PFSK-1 (cell line): ENCODE data around the gene CHST11.
A peak's percentile ranks its signal among the peaks of the same experiment; 100 is the strongest.

Source experiments
- FOXP2 ChIP-seq: optimal IDR thresholded peaks from 2 replicates; pipeline ENCODE3; 2011; ENCODE audit warnings: borderline replicate concordance, control low read depth, inconsistent platforms; ENCODE audit not compliant: insufficient read depth; ENCODE audit errors: extremely low read length, extremely low read depth
- POLR2AphosphoS5 ChIP-seq: IDR thresholded peaks from 2 replicates; pipeline ENCODE4 v1.6.1; 2012; ENCODE audit warnings: low read depth, mild to moderate bottlenecking, control low read depth, low read length, moderate library complexity
- SIN3A ChIP-seq: IDR thresholded peaks from 2 replicates; pipeline ENCODE4 v1.6.1; 2012; ENCODE audit warnings: mild to moderate bottlenecking, low read length, moderate library complexity, borderline replicate concordance; ENCODE audit not compliant: insufficient read depth
- TAF1 ChIP-seq: IDR thresholded peaks from 2 replicates; pipeline ENCODE4 v1.6.1; 2012; ENCODE audit warnings: low read length, control low read depth, borderline replicate concordance; ENCODE audit not compliant: insufficient read depth
- TF ChIP-seq, protein P1 (sequence below), 2 experiments: IDR thresholded peaks; 2 replicates each; pipeline versions ENCODE4 v1.6.1 to v1.8.0; 2011 to 2012; ENCODE audit warnings: low read depth in 2 of 2, low read length in 2 of 2, control low read depth in 1 of 2, inconsistent platforms in 1 of 2, mild to moderate bottlenecking in 1 of 2, moderate library complexity in 1 of 2; ENCODE audit not compliant: insufficient read depth in 1 of 2

The CHST11 gene

GRCh38 chr12:104422441-104422840, 34.3 kb upstream of the CHST11 start:
- TF ChIP-seq, protein P1, sequence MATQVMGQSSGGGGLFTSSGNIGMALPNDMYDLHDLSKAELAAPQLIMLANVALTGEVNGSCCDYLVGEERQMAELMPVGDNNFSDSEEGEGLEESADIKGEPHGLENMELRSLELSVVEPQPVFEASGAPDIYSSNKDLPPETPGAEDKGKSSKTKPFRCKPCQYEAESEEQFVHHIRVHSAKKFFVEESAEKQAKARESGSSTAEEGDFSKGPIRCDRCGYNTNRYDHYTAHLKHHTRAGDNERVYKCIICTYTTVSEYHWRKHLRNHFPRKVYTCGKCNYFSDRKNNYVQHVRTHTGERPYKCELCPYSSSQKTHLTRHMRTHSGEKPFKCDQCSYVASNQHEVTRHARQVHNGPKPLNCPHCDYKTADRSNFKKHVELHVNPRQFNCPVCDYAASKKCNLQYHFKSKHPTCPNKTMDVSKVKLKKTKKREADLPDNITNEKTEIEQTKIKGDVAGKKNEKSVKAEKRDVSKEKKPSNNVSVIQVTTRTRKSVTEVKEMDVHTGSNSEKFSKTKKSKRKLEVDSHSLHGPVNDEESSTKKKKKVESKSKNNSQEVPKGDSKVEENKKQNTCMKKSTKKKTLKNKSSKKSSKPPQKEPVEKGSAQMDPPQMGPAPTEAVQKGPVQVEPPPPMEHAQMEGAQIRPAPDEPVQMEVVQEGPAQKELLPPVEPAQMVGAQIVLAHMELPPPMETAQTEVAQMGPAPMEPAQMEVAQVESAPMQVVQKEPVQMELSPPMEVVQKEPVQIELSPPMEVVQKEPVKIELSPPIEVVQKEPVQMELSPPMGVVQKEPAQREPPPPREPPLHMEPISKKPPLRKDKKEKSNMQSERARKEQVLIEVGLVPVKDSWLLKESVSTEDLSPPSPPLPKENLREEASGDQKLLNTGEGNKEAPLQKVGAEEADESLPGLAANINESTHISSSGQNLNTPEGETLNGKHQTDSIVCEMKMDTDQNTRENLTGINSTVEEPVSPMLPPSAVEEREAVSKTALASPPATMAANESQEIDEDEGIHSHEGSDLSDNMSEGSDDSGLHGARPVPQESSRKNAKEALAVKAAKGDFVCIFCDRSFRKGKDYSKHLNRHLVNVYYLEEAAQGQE (IDR thresholded peaks at IDR 0.05; ENCODE audit: insufficient read depth in 1 of 2, low read depth in 2 of 2, low read length in 2 of 2) = no peak
- TF ChIP-seq TAF1 (no peak), FOXP2 (no peak), SIN3A (no peak), POLR2AphosphoS5 (no peak)

GRCh38 chr12:104423273-104423672, 33.5 kb upstream of the CHST11 start:
- TF ChIP-seq, protein P1 (IDR thresholded peaks at IDR 0.05; ENCODE audit: insufficient read depth in 1 of 2, low read depth in 2 of 2, low read length in 2 of 2) = no peak
- no peak for TF ChIP-seq TAF1
- no peak for TF ChIP-seq FOXP2
- TF ChIP-seq POLR2AphosphoS5 = no peak
- TF ChIP-seq SIN3A = no peak

- no peak for TF ChIP-seq FOXP2
- TF ChIP-seq SIN3A = no peak
- TF ChIP-seq, protein P1 (IDR thresholded peaks at IDR 0.05; ENCODE audit: insufficient read depth in 1 of 2, low read depth in 2 of 2, low read length in 2 of 2) = no peak
- TF ChIP-seq POLR2AphosphoS5 = no peak
- TF ChIP-seq TAF1 = no peak
Observed at GRCh38 chr12:104423809-104424208, 32.9 kb upstream of the CHST11 start.

GRCh38 chr12:104424955-104425354, 31.8 kb upstream of the CHST11 start:
- no peak for TF ChIP-seq POLR2AphosphoS5
- TF ChIP-seq SIN3A = no peak
- TF ChIP-seq, protein P1 (IDR thresholded peaks at IDR 0.05; ENCODE audit: insufficient read depth in 1 of 2, low read depth in 2 of 2, low read length in 2 of 2) = 0 out of 4 replicates have a peak, but pooled peaks of 1 of the 2 experiments have one; percentile 31
- TF ChIP-seq TAF1 = no peak

- no peak for TF ChIP-seq SIN3A
- no peak for TF ChIP-seq TAF1
- TF ChIP-seq FOXP2 = no peak
- TF ChIP-seq, protein P1 (IDR thresholded peaks at IDR 0.05; ENCODE audit: insufficient read depth in 1 of 2, low read depth in 2 of 2, low read length in 2 of 2) = no peak
- TF ChIP-seq POLR2AphosphoS5 = no peak
Observed at GRCh38 chr12:104425614-104426013, 31.1 kb upstream of the CHST11 start.
